Stomach (tissue), 9 donors: ENCODE results near the gene UTP11. TPM values are rescaled to one million over a fixed set of nuclear protein-coding genes. Genes with fewer than 3 reads are reported as not detected.
A peak's percentile ranks its signal among the peaks of the same experiment; 100 is the strongest.

Source experiments
- DNase-seq, 2 donors: peaks; one replicate each; pipeline versions ENCODE4 v3.0.0 to v3.0.0-alpha.2; 2013 to 2019
- H3K27ac ChIP-seq, 5 donors: fragments of 200-600 bp in 4 of 5; sonication (generic) in 4 of 5; one replicate each; pipeline ENCODE4 v1.5.1; 2013 to 2019; ENCODE audit warnings: mild to moderate bottlenecking in 1 of 5, moderate library complexity in 1 of 5
- H3K27me3 ChIP-seq, 3 donors: fragments of 200-600 bp; sonication (generic); one replicate each; pipeline ENCODE4 v1.5.1; 2017 to 2019; ENCODE audit warnings: mixed run types in 1 of 3
- H3K36me3 ChIP-seq, 4 donors: fragments of 200-600 bp; sonication (generic); 1 replicate in 3 of 4; 2 replicates in 1 of 4; pipeline ENCODE4 v1.5.1; 2016 to 2019
- H3K4me1 ChIP-seq, 4 donors: fragments of 200-600 bp; sonication (generic); one replicate each; pipeline ENCODE4 v1.5.1; 2016 to 2019
- H3K4me3 ChIP-seq, 4 donors: fragments of 200-600 bp; sonication (generic) in 3 of 4; one replicate each; pipeline ENCODE4 v1.5.1; 2016 to 2019; ENCODE audit warnings: mild to moderate bottlenecking in 1 of 4
- H3K9me3 ChIP-seq, 4 donors: fragments of 200-600 bp; sonication (generic); one replicate each; pipeline ENCODE4 v1.5.1; 2016 to 2019
- CTCF ChIP-seq, 7 experiments: fragments of 450-650 bp in 4 of 7; fragments of 200-600 bp in 3 of 7; sonication (generic) in 3 of 7; IDR thresholded peaks; one replicate each; pipeline ENCODE4 v1.5.1; 2016 to 2019; ENCODE audit warnings: antibody characterized with exemption in 7 of 7, control low read depth in 2 of 7, mild to moderate bottlenecking in 1 of 7
- EP300 ChIP-seq: sonication (generic); formaldehyde crosslinking; IDR thresholded peaks from one replicate; pipeline ENCODE4 v1.6.1; 2017; ENCODE audit warnings: antibody characterized with exemption
- POLR2A ChIP-seq, 4 donors: fragments of 450-650 bp; IDR thresholded peaks; one replicate each; pipeline ENCODE4 v1.6.1; 2016; ENCODE audit warnings: antibody characterized with exemption in 4 of 4, control low read depth in 2 of 4, mild to moderate bottlenecking in 1 of 4, moderate library complexity in 1 of 4
- POLR2AphosphoS5 ChIP-seq, 3 donors: sonication (generic); formaldehyde crosslinking; IDR thresholded peaks; one replicate each; pipeline ENCODE4 v1.6.1; 2016; ENCODE audit warnings: antibody characterized with exemption in 3 of 3
- WGBS, 5 donors: extraction: QIAGEN DNeasy Blood & Tissue Kit in 3 of 5; methylation state at CpG; one replicate each; pipeline versions ENCODE4 v1.1.5 to v1.1.7; 2013 to 2018; 5-methylcytosine and 5-hydroxymethylcytosine counted together
- intact Hi-C: fragments of 100-400 bp; cut with DNase I; formaldehyde crosslinking; loops from one replicate; pipeline ENCODE4 v1.15.1; 2023; ENCODE audit warnings: low total_unique reads
- polyA plus RNA-seq, 3 donors: library from polyadenylated mRNA; stranded (reverse); fragments of 200-250 nt; gene quantifications; one replicate each; pipeline ENCODE4 v1.2.3, GENCODE V29; 2013
- total RNA-seq, 5 donors: library from RNA; depleted of rRNA; stranded (reverse); fragments of >200 nt; gene quantifications; one replicate each; pipeline versions ENCODE4 v1.1.0 to v1.2.3, GENCODE V29; 2014 to 2016
- donor health status: healthy with polysubstance abuse.
- donor health status: Bipolar disorder and iron deficiency.
- donor health status: healthy.

The UTP11 gene
- total and polyA plus RNA-seq, 8 donors, result 1.4 to 43.7 (median 20.9) TPM

DNA sequence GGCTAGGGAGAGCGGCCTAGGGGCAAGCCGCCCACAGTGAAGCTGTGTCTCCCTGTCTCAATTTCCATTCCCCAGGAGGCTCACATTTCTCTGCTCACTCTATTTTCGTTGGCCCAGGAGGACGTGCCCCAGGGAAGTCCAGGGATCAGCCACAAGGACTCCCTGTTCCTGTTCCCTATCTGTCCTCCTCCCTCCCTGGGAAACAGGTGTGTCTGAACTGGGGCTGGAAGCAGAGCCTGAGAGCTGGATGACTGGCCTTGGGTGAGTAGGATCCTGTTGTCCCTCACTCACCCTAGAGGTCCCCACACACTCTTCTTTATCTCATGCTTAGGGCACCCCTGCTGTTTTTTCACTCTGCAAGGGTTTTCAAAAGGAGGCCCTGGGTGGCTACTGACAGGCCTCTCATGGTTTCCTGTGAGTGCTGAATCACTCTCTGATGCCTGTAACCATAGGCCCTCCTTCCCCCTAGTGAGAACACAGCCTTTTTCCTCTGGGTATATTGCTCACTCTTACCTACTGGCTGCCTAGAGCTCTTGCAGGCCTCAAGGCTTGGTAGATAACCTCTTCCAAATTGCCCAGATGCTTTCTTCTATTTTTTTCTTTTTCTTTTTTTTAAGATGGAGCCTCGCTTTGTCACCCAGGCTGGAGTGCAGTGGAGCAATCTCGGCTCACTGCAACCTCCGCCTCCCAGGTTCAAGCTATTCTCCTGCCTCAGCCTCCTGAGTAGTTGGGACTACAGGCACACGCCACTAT is 3.3 kb upstream of the UTP11 start:
- peak overlapping the region in 3 of 5 donors; percentile 18 to 27 (median 19) for H3K27ac ChIP-seq
- intact Hi-C loops, result no loop called here
- 70 to 78% (median 75%) methylated on average over 8 of the region's 8 CpGs for WGBS, 5 donors
- no peak for TF ChIP-seq EP300
- TF ChIP-seq CTCF (IDR thresholded peaks at IDR 0.05), result no peak
- no peak for TF ChIP-seq POLR2A (IDR thresholded peaks at IDR 0.05)
- TF ChIP-seq POLR2AphosphoS5 (IDR thresholded peaks at IDR 0.05), result no peak
- no peaks in the 10 kb centered on the region for H3K36me3 ChIP-seq
- H3K4me3 ChIP-seq, result no peak overlapping the region
- no peaks in the 10 kb centered on the region for H3K9me3 ChIP-seq
- no peak for DNase-seq
- peaks cover 14 to 37% (median 28%) of the 10 kb centered on the region in 4 donors for H3K4me1 ChIP-seq
- no peaks in the 10 kb centered on the region for H3K27me3 ChIP-seq

- Histone ChIP-seq H3K27ac (peak overlapping the region in 1 of 5 donors; percentile 18), H3K9me3 (no peaks in the 10 kb centered on the region), H3K4me1 (peaks cover 18 to 37% (median 29%) of the 10 kb centered on the region in 4 donors), H3K36me3 (no peaks in the 10 kb centered on the region), H3K27me3 (no peaks in the 10 kb centered on the region), H3K4me3 (no peak overlapping the region)
- TF ChIP-seq EP300 (no peak), CTCF (IDR thresholded peaks at IDR 0.05) (no peak), POLR2A (IDR thresholded peaks at IDR 0.05) (no peak), POLR2AphosphoS5 (IDR thresholded peaks at IDR 0.05) (no peak)
- 77 to 91% (median 87%) methylated on average over 5 to 6 of the region's 6 CpGs for WGBS, 5 donors
- intact Hi-C loops, result no loop called here
- DNase-seq, result no peak
Measured at GRCh38 chr1:38009841-38010180, 2.7 kb upstream of the UTP11 start.

GRCh38 chr1:38013227-38013622 is 691 bp downstream of the UTP11 start:
- TF ChIP-seq EP300 (no peak), CTCF (IDR thresholded peaks at IDR 0.05) (no peak), POLR2AphosphoS5 (IDR thresholded peaks at IDR 0.05) (no peak), POLR2A (IDR thresholded peaks at IDR 0.05) (no peak)
- H3K4me1 ChIP-seq, result peaks cover 30 to 52% (median 40%) of the 10 kb centered on the region in 4 donors
- peak overlapping the region; percentile 73 to 91 (median 76) for H3K4me3 ChIP-seq
- 4 to 10% (median 6%) methylated on average over 4 of the region's 4 CpGs for WGBS, 5 donors
- H3K9me3 ChIP-seq, result no peaks in the 10 kb centered on the region
- no peak for DNase-seq
- no peaks in the 10 kb centered on the region for H3K27me3 ChIP-seq
- H3K27ac ChIP-seq, result peak overlapping the region; percentile 91 to 95 (median 94)
- intact Hi-C loops, result no loop called here
- peaks cover 13 to 25% (median 22%) of the 10 kb centered on the region in 4 donors for H3K36me3 ChIP-seq

DNA sequence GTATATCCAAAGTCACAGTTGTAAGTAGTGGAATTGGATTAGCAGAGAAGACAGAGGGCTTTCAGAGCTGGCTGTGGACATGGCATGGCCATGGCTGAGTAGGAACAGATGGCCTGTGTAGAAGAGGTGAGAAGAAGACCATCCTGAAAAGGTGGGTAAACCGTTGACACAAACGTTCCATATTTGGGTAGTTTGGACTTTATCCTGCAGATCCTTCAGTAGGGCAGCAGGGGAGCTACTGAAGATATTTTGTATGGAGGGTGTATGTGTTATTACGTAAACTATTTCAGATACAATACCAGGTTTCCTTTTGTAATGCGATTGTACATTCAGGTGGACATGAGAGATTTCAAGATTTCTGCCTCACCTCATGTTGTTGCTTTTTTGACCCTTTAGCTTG is 1.6 kb downstream of the UTP11 start:
- H3K4me1 ChIP-seq, result peaks cover 30 to 52% (median 43%) of the 10 kb centered on the region in 4 donors
- DNase-seq, result no peak
- H3K9me3 ChIP-seq, result no peaks in the 10 kb centered on the region
- peak overlapping the region in 2 of 4 donors; percentile 73 to 77 for H3K4me3 ChIP-seq
- TF ChIP-seq CTCF (IDR thresholded peaks at IDR 0.05), result no peak
- no peak for TF ChIP-seq EP300
- TF ChIP-seq POLR2AphosphoS5 (IDR thresholded peaks at IDR 0.05), result no peak
- no peak for TF ChIP-seq POLR2A (IDR thresholded peaks at IDR 0.05)
- peak overlapping the region in 2 of 5 donors; percentile 94 for H3K27ac ChIP-seq
- WGBS, 5 donors, result 42 to 53% (median 48%) methylated on average over 4 of the region's 4 CpGs
- no peaks in the 10 kb centered on the region for H3K27me3 ChIP-seq
- intact Hi-C loops, result no loop called here
- H3K36me3 ChIP-seq, result peaks cover 20 to 33% (median 32%) of the 10 kb centered on the region in 4 donors
